MG63 (cell line): ENCODE results near the gene PANX1. TPM values are rescaled to one million over a fixed set of nuclear protein-coding genes. Genes with fewer than 3 reads are reported as not detected.

Experiments
- total RNA-seq: library from RNA; depleted of rRNA; stranded (reverse); fragments of >200 nt; shearing (Covaris generic); gene quantifications from 2 replicates; pipeline ENCODE4 v1.2.3, GENCODE V29; 2014; ENCODE audit warnings: low replicate concordance; rRNA removed

PANX1 gene
- total RNA-seq, 1 experiment from 2014 or later: 16.8 TPM

Other genes with a start within 250 kb of the PANX1 start
- not detected in 2 replicates for gene HEPHL1, start 107.5 kb upstream of the PANX1 start, total RNA-seq
- gene IZUMO1R, start 175.7 kb downstream of the PANX1 start, total RNA-seq: not detected in 2 replicates